B cell (primary cell): ENCODE results near the gene NUDT7. TPM values are rescaled to one million over a fixed set of nuclear protein-coding genes. Genes with fewer than 3 reads are reported as not detected.

Source experiments
- ATAC-seq: fragments of 200-7000 bp; cut with Tn5 transposase; one replicate; pipeline ENCODE4 v1.10.0; 2021; ENCODE audit warnings: low read depth, mild to moderate bottlenecking, moderate number of reproducible peaks, moderate library complexity
- CTCF ChIA-PET: fragments of 350-600 bp; sonication (Branson Sonifier 250); formaldehyde crosslinking; loops from one replicate; lab custom pipeline; 2021; ENCODE audit warnings: antibody characterized with exemption, inconsistent platforms; lab: Charles Lee
- POLR2A ChIA-PET: fragments of 350-600 bp; sonication (Branson Sonifier 250); formaldehyde crosslinking; loops from one replicate; lab custom pipeline; 2021; ENCODE audit warnings: antibody characterized with exemption; lab: Charles Lee
- DNase-seq: peaks from one replicate; pipeline ENCODE4 v3.0.0; 2013
- H2AFZ ChIP-seq: 2 replicates; pipeline ENCODE4 v1.6.1; 2012; ENCODE audit warnings: mild to moderate bottlenecking, low read depth, low read length; ENCODE audit not compliant: insufficient read depth, poor library complexity, severe bottlenecking
- H3K27ac ChIP-seq, 2 donors: 1 replicate in 1 of 2; 2 replicates in 1 of 2; pipeline ENCODE4 v1.5.1; 2012 to 2013; ENCODE audit warnings: low read length in 2 of 2, mild to moderate bottlenecking in 2 of 2, moderate library complexity in 1 of 2
- H3K27me3 ChIP-seq, 4 experiments: fragments of 200-600 bp in 1 of 4; sonication (generic) in 1 of 4; replicated peaks in 1 of 4; 1 replicate in 2 of 4; 2 replicates in 2 of 4; pipeline versions ENCODE4 v1.6.1 to v1.7.0; 2013 to 2016; ENCODE audit warnings: low read length in 3 of 4, mild to moderate bottlenecking in 2 of 4, mixed read lengths in 1 of 4, moderate library complexity in 1 of 4; ENCODE audit not compliant: insufficient read depth in 4 of 4, control insufficient read depth in 3 of 4; ENCODE audit errors: control extremely low read depth in 1 of 4
- H3K36me3 ChIP-seq, 2 experiments: replicated peaks in 1 of 2; 1 replicate in 1 of 2; 2 replicates in 1 of 2; pipeline versions ENCODE4 v1.6.1 to v1.7.1; 2013; ENCODE audit warnings: low read length in 1 of 2; ENCODE audit not compliant: insufficient read depth in 2 of 2, control insufficient read depth in 1 of 2; ENCODE audit errors: control extremely low read depth in 1 of 2, extremely low read depth in 1 of 2
- H3K4me1 ChIP-seq, 2 donors: fragments of 200-600 bp in 1 of 2; sonication (generic) in 1 of 2; 1 replicate in 1 of 2; 2 replicates in 1 of 2; pipeline versions ENCODE4 v1.5.1 to v1.6.1; 2013 to 2017; ENCODE audit warnings: low read length in 2 of 2; ENCODE audit not compliant: control insufficient read depth in 2 of 2, insufficient read depth in 2 of 2
- H3K4me2 ChIP-seq: replicated peaks from 2 replicates; pipeline ENCODE3; 2012; ENCODE audit warnings: mild to moderate bottlenecking, low read depth, low read length; ENCODE audit not compliant: poor library complexity, severe bottlenecking
- H3K4me3 ChIP-seq, 5 experiments: fragments of 200-600 bp in 1 of 5; sonication (generic) in 1 of 5; 1 replicate in 3 of 5; 2 replicates in 2 of 5; pipeline versions ENCODE4 v1.5.1 to v1.7.0; 2011 to 2016; ENCODE audit warnings: low read length in 4 of 5, mild to moderate bottlenecking in 4 of 5, low read depth in 2 of 5, control low read depth in 1 of 5, moderate library complexity in 1 of 5; ENCODE audit not compliant: insufficient read depth in 1 of 5; ENCODE audit errors: control extremely low read depth in 1 of 5, extremely low read depth in 1 of 5
- H3K79me2 ChIP-seq: fragments of 200-600 bp; sonication (generic); one replicate; pipeline ENCODE4 v1.6.0; 2016; ENCODE audit warnings: low read length; ENCODE audit not compliant: control insufficient read depth, insufficient read depth
- H3K9ac ChIP-seq: fragments of 200-600 bp; sonication (generic); 2 replicates; pipeline ENCODE4 v1.6.1; 2017; ENCODE audit warnings: mild to moderate bottlenecking, low read length, moderate library complexity
- H3K9me3 ChIP-seq, 3 donors: one replicate each; pipeline versions ENCODE4 v1.6.1 to v1.7.1; 2013; ENCODE audit warnings: low read length in 2 of 3; ENCODE audit not compliant: control insufficient read depth in 2 of 3, insufficient read depth in 1 of 3; ENCODE audit errors: control extremely low read depth in 1 of 3
- H4K20me1 ChIP-seq: 2 replicates; pipeline ENCODE4 v1.6.0; 2012; ENCODE audit warnings: mild to moderate bottlenecking, low read length; ENCODE audit not compliant: insufficient read depth, control insufficient read depth, poor library complexity, severe bottlenecking
- H3K27ac Mint-ChIP-seq: one replicate; pipeline ENCODE4 v1.8.0; 2021; ENCODE audit warnings: mixed read lengths
- H3K27me3 Mint-ChIP-seq: one replicate; pipeline ENCODE4 v1.8.0; 2021; ENCODE audit warnings: mixed read lengths
- H3K4me1 Mint-ChIP-seq: one replicate; pipeline ENCODE4 v1.8.0; 2021; ENCODE audit warnings: mixed read lengths
- H3K4me3 Mint-ChIP-seq: one replicate; pipeline ENCODE4 v1.8.0; 2021; ENCODE audit warnings: mixed read lengths
- H3K9me3 Mint-ChIP-seq: one replicate; pipeline ENCODE4 v1.8.0; 2022; ENCODE audit warnings: mixed read lengths; ENCODE audit not compliant: insufficient read depth
- CTCF ChIP-seq: fragments of 200-600 bp; IDR thresholded peaks from one replicate; pipeline ENCODE4 v1.8.0; 2022; ENCODE audit warnings: antibody characterized with exemption, mild to moderate bottlenecking
- EZH2 ChIP-seq: IDR thresholded peaks from 2 replicates; pipeline ENCODE4 v1.6.1; 2012; ENCODE audit warnings: borderline replicate concordance, low read depth, mild to moderate bottlenecking, moderate library complexity, low read length; ENCODE audit not compliant: insufficient read depth, poor library complexity, severe bottlenecking
- WGBS: methylation state at CpG from one replicate; pipeline ENCODE4 v1.1.5; 2013; ENCODE audit warnings: missing lambda C conversion rate; ENCODE audit not compliant: insufficient coverage; 5-methylcytosine and 5-hydroxymethylcytosine counted together
- intact Hi-C: fragments of 100-400 bp; cut with micrococcal nuclease; formaldehyde crosslinking; loops from one replicate; pipeline ENCODE4 v1.10.0; 2022
- polyA plus RNA-seq: library from polyadenylated mRNA; depleted of rRNA; stranded (reverse); fragments of >200 nt; gene quantifications from 2 replicates; pipeline ENCODE4 v1.2.3, GENCODE V29; 2012
- total RNA-seq, 2 donors: library from RNA; stranded (reverse); fragments of 120-200 nt in 1 of 2; gene quantifications; 1 replicate in 1 of 2; 2 replicates in 1 of 2; pipeline versions ENCODE4 v1.2.3 to v1.2.4, GENCODE V29; 2013 to 2022

Gene NUDT7
- total and polyA plus RNA-seq, 2 donors (not counting 1 experiment from before 2014, with no cell fraction given), result 4.8 to 8.4 TPM

- DNase-seq (no peak), ATAC-seq (no peak)
- no peaks in the 10 kb centered on the region for H3K4me1 Mint-ChIP-seq
- WGBS, result no CpG with 5 or more reads among the region's 1 CpG
- ChIA-PET CTCF (no interaction called here), POLR2A (no interaction called here)
- Histone ChIP-seq H4K20me1 (no peaks in the 10 kb centered on the region), H2AFZ (no peak overlapping the region), H3K79me2 (no peaks in the 10 kb centered on the region), H3K27me3 (no peaks in the 10 kb centered on the region), H3K4me3 (no peak overlapping the region), H3K9me3 (peaks cover 0 to 3% (median 2%) of the 10 kb centered on the region in 3 donors), H3K27ac (no peak overlapping the region), H3K4me1 (no peaks in the 10 kb centered on the region), H3K36me3 (no peaks in the 10 kb centered on the region), H3K9ac (no peak overlapping the region), H3K4me2 (no peak overlapping the region)
- H3K27me3 Mint-ChIP-seq, result peaks cover 9% of the 10 kb centered on the region
- no peak overlapping the region for H3K4me3 Mint-ChIP-seq
- H3K9me3 Mint-ChIP-seq, result no peaks in the 10 kb centered on the region
- intact Hi-C loops, result no loop called here
- TF ChIP-seq EZH2 (no peak), CTCF (no peak)
- H3K27ac Mint-ChIP-seq, result no peak overlapping the region
Measured at GRCh38 chr16:77711179-77711578, 11.1 kb upstream of the NUDT7 start.

GRCh38 chr16:77711775-77712174 is 10.5 kb upstream of the NUDT7 start:
- Mint-ChIP-seq H3K4me1 (no peaks in the 10 kb centered on the region), H3K27me3 (peaks cover 8% of the 10 kb centered on the region), H3K27ac (no peak overlapping the region), H3K9me3 (no peaks in the 10 kb centered on the region), H3K4me3 (no peak overlapping the region)
- intact Hi-C loops, result no loop called here
- TF ChIP-seq CTCF, result no peak
- no peak for TF ChIP-seq EZH2
- H3K9me3 ChIP-seq, result peaks cover 0 to 3% (median 2%) of the 10 kb centered on the region in 3 donors
- no peaks in the 10 kb centered on the region for H3K27me3 ChIP-seq
- POLR2A ChIA-PET, result no interaction called here
- WGBS, result 84% methylated on average over 3 of the region's 5 CpGs
- H3K9ac ChIP-seq, result no peak overlapping the region
- no peak overlapping the region for H2AFZ ChIP-seq
- CTCF ChIA-PET, result no interaction called here
- ATAC-seq (no peak), DNase-seq (no peak)
- H3K4me3 ChIP-seq, result no peak overlapping the region
- no peaks in the 10 kb centered on the region for H3K36me3 ChIP-seq
- H3K27ac ChIP-seq, result no peak overlapping the region
- H3K4me2 ChIP-seq, result no peak overlapping the region
- H4K20me1 ChIP-seq, result no peaks in the 10 kb centered on the region
- H3K79me2 ChIP-seq, result no peaks in the 10 kb centered on the region
- no peaks in the 10 kb centered on the region for H3K4me1 ChIP-seq
